Measurements from ENCODE around the gene WSB1.

Gene WSB1

GRCh38 chr17:27285516-27285915, 8.4 kb upstream of the WSB1 start:
- no peak for FAIRE-seq
- no peak for TF ChIP-seq POLR2A (IDR thresholded peaks at IDR 0.05; ENCODE audit: low read depth, low read length)
- no peak for DNase-seq (ENCODE audit: insufficient read length, low spot score)

GRCh38 chr17:27288183-27288582, 5.7 kb upstream of the WSB1 start:
- no peak for DNase-seq (ENCODE audit: insufficient read length, low spot score)
- no peak for TF ChIP-seq POLR2A (IDR thresholded peaks at IDR 0.05; ENCODE audit: low read depth, low read length)
- FAIRE-seq = no peak

GRCh38 chr17:27289856-27290255, 4.1 kb upstream of the WSB1 start:
- FAIRE-seq (no peak), DNase-seq (ENCODE audit: insufficient read length, low spot score) (no peak)
- no peak for TF ChIP-seq POLR2A (IDR thresholded peaks at IDR 0.05; ENCODE audit: low read depth, low read length)

GRCh38 chr17:27290916-27291598, 2.9 kb upstream of the WSB1 start:
- FAIRE-seq (no peak), DNase-seq (ENCODE audit: insufficient read length, low spot score) (no peak)
- TF ChIP-seq POLR2A (IDR thresholded peaks at IDR 0.05; ENCODE audit: low read depth, low read length) = no peak

- FAIRE-seq = no peak
Observed at GRCh38 chr17:27293359-27293897, 486 bp upstream of the WSB1 start.

GRCh38 chr17:27294689-27295630, 1.0 kb downstream of the WSB1 start:
- peak; percentile 49 for DNase-seq (ENCODE audit: insufficient read length, low spot score)
- FAIRE-seq = peak; percentile 71
- TF ChIP-seq POLR2A (IDR thresholded peaks at IDR 0.05; ENCODE audit: low read depth, low read length) = no peak

More at GRCh38 chr17:27293359-27293897, 486 bp upstream of the WSB1 start:
- no peak for TF ChIP-seq POLR2A (IDR thresholded peaks at IDR 0.05; ENCODE audit: low read depth, low read length)
- no peak for DNase-seq (ENCODE audit: insufficient read length, low spot score)

- DNase-seq (ENCODE audit: insufficient read length, low spot score) (no peak), FAIRE-seq (no peak)
- no peak for TF ChIP-seq POLR2A (IDR thresholded peaks at IDR 0.05; ENCODE audit: low read depth, low read length)
Observed at GRCh38 chr17:27295945-27296344, 2.0 kb downstream of the WSB1 start.

GRCh38 chr17:27296428-27296979, 2.6 kb downstream of the WSB1 start:
- no peak for FAIRE-seq

GRCh38 chr17:27299384-27300049, 5.6 kb downstream of the WSB1 start:
- TF ChIP-seq POLR2A (IDR thresholded peaks at IDR 0.05; ENCODE audit: low read depth, low read length) = no peak
- DNase-seq (ENCODE audit: insufficient read length, low spot score) (no peak), FAIRE-seq (no peak)

More at GRCh38 chr17:27296428-27296979, 2.6 kb downstream of the WSB1 start:
- no peak for TF ChIP-seq POLR2A (IDR thresholded peaks at IDR 0.05; ENCODE audit: low read depth, low read length)
- DNase-seq (ENCODE audit: insufficient read length, low spot score) = no peak

GRCh38 chr17:27303734-27304133, 9.8 kb downstream of the WSB1 start:
- FAIRE-seq (no peak), DNase-seq (ENCODE audit: insufficient read length, low spot score) (no peak)
- TF ChIP-seq POLR2A (IDR thresholded peaks at IDR 0.05; ENCODE audit: low read depth, low read length) = no peak

GRCh38 chr17:27306276-27306835, 12.4 kb downstream of the WSB1 start:
- FAIRE-seq (no peak), DNase-seq (ENCODE audit: insufficient read length, low spot score) (no peak)
- TF ChIP-seq POLR2A (IDR thresholded peaks at IDR 0.05; ENCODE audit: low read depth, low read length) = no peak

GRCh38 chr17:27310565-27311110, 16.7 kb downstream of the WSB1 start:
- no peak for DNase-seq (ENCODE audit: insufficient read length, low spot score)
- no peak for TF ChIP-seq POLR2A (IDR thresholded peaks at IDR 0.05; ENCODE audit: low read depth, low read length)
- peak; percentile 15 for FAIRE-seq

GRCh38 chr17:27313301-27313700, 19.4 kb downstream of the WSB1 start:
- FAIRE-seq (no peak), DNase-seq (ENCODE audit: insufficient read length, low spot score) (no peak)
- no peak for TF ChIP-seq POLR2A (IDR thresholded peaks at IDR 0.05; ENCODE audit: low read depth, low read length)

All from H54 (cell line).